ENCODE results near the gene HACL1.

The HACL1 gene

GRCh38 chr3:15514663-15515340, 86.6 kb downstream of the HACL1 start:
- no peaks in the 10 kb centered on the region for H3K36me3 ChIP-seq (ENCODE audit: control insufficient read depth, insufficient read depth, low read length)
- H3K4me1 ChIP-seq (ENCODE audit: control insufficient read depth, insufficient read depth, low read length): no peaks in the 10 kb centered on the region
- H3K9ac ChIP-seq (ENCODE audit: low read length): no peak overlapping the region
- H3K4me3 ChIP-seq (ENCODE audit: low read length): no peak overlapping the region
- H3K9me3 ChIP-seq (ENCODE audit: control insufficient read depth, low read length): no peaks in the 10 kb centered on the region
- H3K27me3 ChIP-seq (ENCODE audit: control insufficient read depth, insufficient read depth, low read length): peaks cover 4% of the 10 kb centered on the region

GRCh38 chr3:15513810-15514662, 87.3 kb downstream of the HACL1 start:
- no peaks in the 10 kb centered on the region for H3K4me1 ChIP-seq (ENCODE audit: control insufficient read depth, insufficient read depth, low read length)
- no peaks in the 10 kb centered on the region for H3K36me3 ChIP-seq (ENCODE audit: control insufficient read depth, insufficient read depth, low read length)
- H3K9ac ChIP-seq (ENCODE audit: low read length): no peak overlapping the region
- no peak overlapping the region for H3K4me3 ChIP-seq (ENCODE audit: low read length)
- H3K27me3 ChIP-seq (ENCODE audit: control insufficient read depth, insufficient read depth, low read length): peaks cover 4% of the 10 kb centered on the region
- H3K9me3 ChIP-seq (ENCODE audit: control insufficient read depth, low read length): no peaks in the 10 kb centered on the region

GRCh38 chr3:15513116-15513515, 88.3 kb downstream of the HACL1 start:
- peaks cover 4% of the 10 kb centered on the region for H3K27me3 ChIP-seq (ENCODE audit: control insufficient read depth, insufficient read depth, low read length)
- no peak overlapping the region for H3K4me3 ChIP-seq (ENCODE audit: low read length)
- H3K9ac ChIP-seq (ENCODE audit: low read length): no peak overlapping the region
- no peaks in the 10 kb centered on the region for H3K4me1 ChIP-seq (ENCODE audit: control insufficient read depth, insufficient read depth, low read length)
- no peaks in the 10 kb centered on the region for H3K9me3 ChIP-seq (ENCODE audit: control insufficient read depth, low read length)
- H3K36me3 ChIP-seq (ENCODE audit: control insufficient read depth, insufficient read depth, low read length): no peaks in the 10 kb centered on the region

- Histone ChIP-seq H3K36me3 (ENCODE audit: control insufficient read depth, insufficient read depth, low read length) (no peaks in the 10 kb centered on the region), H3K9ac (ENCODE audit: low read length) (no peak overlapping the region), H3K9me3 (ENCODE audit: control insufficient read depth, low read length) (no peaks in the 10 kb centered on the region), H3K4me3 (ENCODE audit: low read length) (no peak overlapping the region), H3K27me3 (ENCODE audit: control insufficient read depth, insufficient read depth, low read length) (peaks cover 4% of the 10 kb centered on the region), H3K4me1 (ENCODE audit: control insufficient read depth, insufficient read depth, low read length) (no peaks in the 10 kb centered on the region)
Observed at GRCh38 chr3:15512166-15512565, 89.2 kb downstream of the HACL1 start.

GRCh38 chr3:15511156-15511555, 90.2 kb downstream of the HACL1 start:
- Histone ChIP-seq H3K36me3 (ENCODE audit: control insufficient read depth, insufficient read depth, low read length) (no peaks in the 10 kb centered on the region), H3K9ac (ENCODE audit: low read length) (no peak overlapping the region), H3K9me3 (ENCODE audit: control insufficient read depth, low read length) (no peaks in the 10 kb centered on the region), H3K4me1 (ENCODE audit: control insufficient read depth, insufficient read depth, low read length) (no peaks in the 10 kb centered on the region), H3K27me3 (ENCODE audit: control insufficient read depth, insufficient read depth, low read length) (peaks cover 4% of the 10 kb centered on the region), H3K4me3 (ENCODE audit: low read length) (no peak overlapping the region)
